Measurements from ENCODE around the gene DYNLRB2.

Gene DYNLRB2

GRCh38 chr16:80563066-80563465 lies 22.3 kb downstream of the DYNLRB2 start:
- Histone ChIP-seq H3K4me1 (ENCODE audit: control insufficient read depth in 1 of 2, insufficient read depth in 1 of 2, low read depth in 1 of 2, low read length in 1 of 2) (no peaks in the 10 kb centered on the region), H3K36me3 (no peaks in the 10 kb centered on the region), H3K27ac (no peak overlapping the region), H3K27me3 (peaks cover 16% of the 10 kb centered on the region), H3K4me3 (ENCODE audit: low read depth in 1 of 2, low read length in 1 of 2) (no peak overlapping the region), H3K9me3 (no peaks in the 10 kb centered on the region)
- TF ChIP-seq CTCF (IDR thresholded peaks at IDR 0.05): no peak

DNA sequence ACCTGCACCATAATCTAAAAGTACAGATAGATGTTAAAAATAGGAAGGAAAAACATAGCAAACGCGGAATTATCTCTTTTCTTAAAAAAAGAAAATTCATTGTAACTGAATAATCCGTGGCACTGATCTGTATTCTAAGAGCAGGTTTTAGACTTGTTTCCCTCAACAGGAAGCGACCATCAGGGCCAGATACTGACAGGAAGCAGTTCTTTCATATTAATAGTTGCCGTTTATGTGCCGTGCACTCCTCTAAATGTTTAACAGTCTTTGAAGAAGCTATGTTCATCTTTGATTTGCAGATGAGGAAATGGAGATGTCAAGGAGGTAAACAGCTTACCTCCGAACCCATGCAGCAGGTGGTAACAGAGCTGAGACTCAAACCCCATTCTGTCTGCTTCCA lies 23.6 kb downstream of the DYNLRB2 start:
- Histone ChIP-seq H3K4me3 (ENCODE audit: low read depth in 1 of 2, low read length in 1 of 2) (no peak overlapping the region), H3K9me3 (no peaks in the 10 kb centered on the region), H3K27me3 (peaks cover 16% of the 10 kb centered on the region), H3K36me3 (no peaks in the 10 kb centered on the region), H3K27ac (no peak overlapping the region), H3K4me1 (ENCODE audit: control insufficient read depth in 1 of 2, insufficient read depth in 1 of 2, low read depth in 1 of 2, low read length in 1 of 2) (no peaks in the 10 kb centered on the region)
- no peak for TF ChIP-seq CTCF (IDR thresholded peaks at IDR 0.05)

- no peak overlapping the region for H3K27ac ChIP-seq
- no peaks in the 10 kb centered on the region for H3K9me3 ChIP-seq
- no peaks in the 10 kb centered on the region for H3K4me1 ChIP-seq (ENCODE audit: control insufficient read depth in 1 of 2, insufficient read depth in 1 of 2, low read depth in 1 of 2, low read length in 1 of 2)
- TF ChIP-seq CTCF (IDR thresholded peaks at IDR 0.05): no peak
- peaks cover 8% of the 10 kb centered on the region for H3K27me3 ChIP-seq
- no peak overlapping the region for H3K4me3 ChIP-seq (ENCODE audit: low read depth in 1 of 2, low read length in 1 of 2)
- H3K36me3 ChIP-seq: no peaks in the 10 kb centered on the region
These were observed 28.8 kb downstream of the DYNLRB2 start for GRCh38 chr16:80569440-80570105.

- no peak overlapping the region for H3K4me3 ChIP-seq (ENCODE audit: low read depth in 1 of 2, low read length in 1 of 2)
These were observed 29.3 kb downstream of the DYNLRB2 start for GRCh38 chr16:80570106-80570478.

GRCh38 chr16:80573700-80574120 lies 32.9 kb downstream of the DYNLRB2 start:
- Histone ChIP-seq H3K36me3 (no peaks in the 10 kb centered on the region), H3K4me1 (ENCODE audit: control insufficient read depth in 1 of 2, insufficient read depth in 1 of 2, low read depth in 1 of 2, low read length in 1 of 2) (no peaks in the 10 kb centered on the region), H3K9me3 (no peaks in the 10 kb centered on the region), H3K4me3 (ENCODE audit: low read depth in 1 of 2, low read length in 1 of 2) (no peak overlapping the region), H3K27ac (no peak overlapping the region), H3K27me3 (no peaks in the 10 kb centered on the region)
- TF ChIP-seq CTCF (IDR thresholded peaks at IDR 0.05): no peak

More at GRCh38 chr16:80570106-80570478, 29.3 kb downstream of the DYNLRB2 start:
- Histone ChIP-seq H3K27me3 (peaks cover 4% of the 10 kb centered on the region), H3K36me3 (no peaks in the 10 kb centered on the region), H3K27ac (no peak overlapping the region), H3K9me3 (no peaks in the 10 kb centered on the region), H3K4me1 (ENCODE audit: control insufficient read depth in 1 of 2, insufficient read depth in 1 of 2, low read depth in 1 of 2, low read length in 1 of 2) (no peaks in the 10 kb centered on the region)
- no peak for TF ChIP-seq CTCF (IDR thresholded peaks at IDR 0.05)

All from neutrophil (primary cell).